Osteoblast (primary cell): Measurements from ENCODE around the gene CACNA1C. TPM values are rescaled to one million over a fixed set of nuclear protein-coding genes. Genes with fewer than 3 reads are reported as not detected.

Source experiments
- DNase-seq: peaks from one replicate; pipeline ENCODE4 v3.0.0; 2011; ENCODE audit warnings: low spot score, mixed read lengths; ENCODE audit not compliant: insufficient read length; ENCODE audit errors: missing footprints
- H2AFZ ChIP-seq: 2 replicates; pipeline ENCODE4 v1.6.0; 2011; ENCODE audit warnings: mild to moderate bottlenecking, low read length
- H3K27ac ChIP-seq: 2 replicates; pipeline ENCODE4 v1.5.1; 2011; ENCODE audit warnings: mild to moderate bottlenecking, low read depth, low read length, moderate library complexity
- H3K27me3 ChIP-seq: 2 replicates; pipeline ENCODE4 v1.6.0; 2012; ENCODE audit warnings: mild to moderate bottlenecking, control low read depth, inconsistent platforms, low read length, moderate library complexity; ENCODE audit not compliant: insufficient read depth
- H3K36me3 ChIP-seq: 2 replicates; pipeline ENCODE4 v1.5.1; 2011; ENCODE audit warnings: mild to moderate bottlenecking, low read length, control low read depth, moderate library complexity; ENCODE audit not compliant: insufficient read depth
- H3K4me1 ChIP-seq: 2 replicates; pipeline ENCODE4 v1.5.1; 2011; ENCODE audit warnings: mild to moderate bottlenecking, low read length, control low read depth, moderate library complexity; ENCODE audit not compliant: insufficient read depth
- H3K4me2 ChIP-seq: 2 replicates; pipeline ENCODE4 v1.6.0; 2011; ENCODE audit warnings: mild to moderate bottlenecking, low read length; ENCODE audit not compliant: insufficient read depth
- H3K4me3 ChIP-seq: fragments of 200-600 bp; sonication (generic); 3 replicates; pipeline ENCODE4 v1.5.1; 2012; ENCODE audit warnings: mild to moderate bottlenecking, low read length, inconsistent platforms; ENCODE audit not compliant: insufficient read depth
- H3K79me2 ChIP-seq: 2 replicates; pipeline ENCODE4 v1.6.0; 2012; ENCODE audit warnings: mild to moderate bottlenecking, low read length, control low read depth, inconsistent platforms; ENCODE audit not compliant: insufficient read depth
- H3K9me3 ChIP-seq: 2 replicates; pipeline ENCODE4 v1.5.1; 2011; ENCODE audit warnings: low read depth, low read length, control low read depth
- H4K20me1 ChIP-seq: 2 replicates; pipeline ENCODE4 v1.6.0; 2012; ENCODE audit warnings: mild to moderate bottlenecking, low read length, control low read depth; ENCODE audit not compliant: insufficient read depth
- CTCF ChIP-seq: IDR thresholded peaks from 2 replicates; pipeline ENCODE4 v1.5.1; 2011; ENCODE audit warnings: mild to moderate bottlenecking, low read depth, low read length, moderate library complexity; ENCODE audit errors: extremely low read depth
- total RNA-seq: library from RNA; depleted of rRNA; stranded (reverse); fragments of >200 nt; gene quantifications from 2 replicates; pipeline ENCODE4 v1.2.3, GENCODE V29; 2012

Gene CACNA1C
- total RNA-seq, 1 donor = 19.2 TPM

- Histone ChIP-seq H3K4me1 (no peaks in the 10 kb centered on the region), H3K36me3 (no peaks in the 10 kb centered on the region), H4K20me1 (no peaks in the 10 kb centered on the region), H2AFZ (no peak overlapping the region), H3K4me2 (no peak overlapping the region), H3K9me3 (no peaks in the 10 kb centered on the region), H3K4me3 (no peak overlapping the region), H3K27ac (no peak overlapping the region), H3K27me3 (no peaks in the 10 kb centered on the region), H3K79me2 (no peaks in the 10 kb centered on the region)
- DNase-seq = no peak
- no peak for TF ChIP-seq CTCF
Observed at GRCh38 chr12:2570562-2570961, 517.8 kb downstream of the CACNA1C start.

DNA sequence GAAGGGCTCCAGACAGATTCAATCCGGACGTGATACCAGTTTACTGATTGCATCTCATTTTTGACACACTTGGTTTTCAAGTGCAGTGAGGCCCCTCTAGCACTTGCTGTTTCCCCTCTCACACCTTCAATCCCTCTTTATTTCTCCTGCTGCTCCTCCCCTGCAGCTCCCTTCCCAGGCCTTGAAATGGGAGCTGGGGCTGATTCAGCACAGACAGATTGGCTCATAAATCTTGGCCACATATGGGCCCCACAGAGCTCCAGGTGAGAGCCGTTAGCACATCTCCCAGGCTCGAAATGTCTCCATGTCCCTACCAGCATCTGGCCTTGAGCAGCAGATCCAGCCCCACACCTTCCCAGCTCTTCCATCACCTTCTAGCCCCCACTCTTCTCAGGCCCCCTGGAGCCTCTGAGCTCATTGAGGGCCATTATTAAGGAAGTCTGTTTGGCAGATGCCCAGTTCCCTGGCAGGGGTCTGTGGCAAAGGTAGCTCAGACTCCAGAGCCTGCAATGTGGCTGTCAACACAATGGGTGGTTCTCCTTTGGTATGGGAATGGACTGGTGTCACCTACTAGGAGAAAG is 521.7 kb downstream of the CACNA1C start:
- H3K27me3 ChIP-seq = no peaks in the 10 kb centered on the region
- H3K4me1 ChIP-seq = no peaks in the 10 kb centered on the region
- no peak overlapping the region for H3K4me2 ChIP-seq
- no peak for DNase-seq
- H2AFZ ChIP-seq = no peak overlapping the region
- no peak for TF ChIP-seq CTCF
- H3K36me3 ChIP-seq = peaks cover 4% of the 10 kb centered on the region
- H3K9me3 ChIP-seq = no peaks in the 10 kb centered on the region
- H3K27ac ChIP-seq = no peak overlapping the region
- H3K79me2 ChIP-seq = no peaks in the 10 kb centered on the region
- H3K4me3 ChIP-seq = no peak overlapping the region
- H4K20me1 ChIP-seq = no peaks in the 10 kb centered on the region

GRCh38 chr12:2575245-2575644 is 522.5 kb downstream of the CACNA1C start:
- Histone ChIP-seq H3K36me3 (peaks cover 4% of the 10 kb centered on the region), H3K27ac (no peak overlapping the region), H3K27me3 (no peaks in the 10 kb centered on the region), H3K4me1 (peaks cover under 1% of the 10 kb centered on the region), H3K79me2 (no peaks in the 10 kb centered on the region), H3K9me3 (no peaks in the 10 kb centered on the region), H3K4me3 (no peak overlapping the region), H2AFZ (no peak overlapping the region), H3K4me2 (no peak overlapping the region), H4K20me1 (no peaks in the 10 kb centered on the region)
- TF ChIP-seq CTCF = no peak
- DNase-seq = no peak

DNA sequence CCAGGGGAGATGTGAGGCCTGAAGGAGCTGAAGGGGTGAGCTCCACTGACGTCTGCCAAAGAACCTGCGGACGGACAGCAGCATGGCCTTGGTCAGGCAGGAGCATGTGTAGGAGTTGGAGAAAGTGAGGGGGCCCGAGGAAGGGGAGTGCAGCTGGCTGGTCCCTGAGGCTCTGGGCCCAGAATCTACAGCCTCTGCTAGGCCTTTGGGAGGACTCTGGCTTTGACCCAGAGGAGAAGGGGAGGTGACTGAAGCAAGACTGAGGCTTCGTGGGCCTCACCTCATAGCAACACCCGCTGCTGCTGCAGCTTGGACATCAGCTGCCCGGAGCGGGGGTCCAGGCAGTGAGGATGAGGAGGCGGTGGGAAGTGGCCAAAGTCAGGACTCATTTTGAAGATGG is 525.4 kb downstream of the CACNA1C start:
- H3K9me3 ChIP-seq = no peaks in the 10 kb centered on the region
- no peak overlapping the region for H2AFZ ChIP-seq
- no peak overlapping the region for H3K27ac ChIP-seq
- peaks cover 4% of the 10 kb centered on the region for H3K36me3 ChIP-seq
- H4K20me1 ChIP-seq = no peaks in the 10 kb centered on the region
- no peaks in the 10 kb centered on the region for H3K79me2 ChIP-seq
- no peak for DNase-seq
- H3K4me3 ChIP-seq = no peak overlapping the region
- peaks cover 16% of the 10 kb centered on the region for H3K4me1 ChIP-seq
- H3K4me2 ChIP-seq = no peak overlapping the region
- TF ChIP-seq CTCF = no peak
- no peaks in the 10 kb centered on the region for H3K27me3 ChIP-seq
